GM21576 (cell line): ENCODE data around the gene JUNB.

ENCODE experiments used
- ATAC-seq: cut with Tn5 transposase; IDR thresholded peaks from one replicate; pipeline ENCODE4 v1.9.1; 2021; ENCODE audit warnings: mild to moderate bottlenecking, moderate library complexity; ENCODE audit not compliant: unreplicated experiment

The JUNB gene

GRCh38 chr19:12840091-12841079 is 49.1 kb downstream of the JUNB start:
- ATAC-seq = no peak

DNA sequence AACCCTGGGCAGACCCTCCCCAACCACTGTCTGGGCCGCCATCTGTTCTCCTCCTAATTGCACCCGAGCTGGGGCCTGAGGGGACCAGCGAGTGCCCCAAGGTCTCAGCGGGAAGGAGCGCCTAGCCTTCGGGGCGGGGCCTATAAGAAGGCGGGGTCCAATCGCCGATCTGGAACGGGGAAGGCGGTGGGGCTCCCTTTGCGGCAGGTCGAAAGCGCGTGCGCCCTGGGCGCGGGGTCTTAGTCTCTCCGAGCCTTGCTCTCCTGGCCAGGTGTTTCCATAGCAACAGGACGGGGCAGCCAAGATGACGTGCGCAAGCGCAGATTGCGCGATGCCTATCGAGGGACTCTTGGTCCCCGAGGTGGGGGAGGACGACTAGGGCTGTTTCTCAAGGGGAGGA is 49.8 kb downstream of the JUNB start:
- ATAC-seq = no peak

DNA sequence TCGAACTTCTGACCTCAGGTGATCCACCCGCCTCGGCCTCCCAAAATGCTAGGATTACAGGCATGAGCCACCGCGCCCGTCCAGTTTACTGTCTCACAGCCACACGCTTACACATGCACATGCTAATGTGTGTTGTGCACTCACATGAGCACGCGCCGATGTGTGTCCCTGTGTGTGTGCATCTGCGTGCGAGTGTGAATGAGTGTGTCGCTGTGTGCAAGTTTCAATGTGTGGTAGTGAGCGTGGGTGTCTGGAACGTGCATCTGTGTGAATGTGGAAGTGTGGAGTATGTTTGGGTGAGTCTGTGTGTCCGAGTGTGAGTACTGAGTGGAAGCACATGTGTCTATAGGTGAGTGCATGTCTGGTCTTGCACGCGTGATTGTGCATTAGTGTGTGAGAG is 51.2 kb downstream of the JUNB start:
- ATAC-seq = no peak
